ENCODE measurements around the gene SF3A1. TPM values are rescaled to one million over a fixed set of nuclear protein-coding genes. Genes with fewer than 3 reads are reported as not detected.

SF3A1 gene
- total and polyA plus RNA-seq, 2 of the 13 experiments (the other 11 are each of a cell fraction or from before 2014, with no cell fraction given) = 10.0 to 22.0 TPM

- TF ChIP-seq IRF2 (CRISPR knock-in tag; IDR thresholded peaks at IDR 0.05) (0 out of 2 replicates have a peak, but pooled peaks have one; percentile 19), IRX3 (CRISPR knock-in tag; IDR thresholded peaks at IDR 0.05; ENCODE audit: borderline replicate concordance, low read depth) (no peak), SALL1 (CRISPR knock-in tag; IDR thresholded peaks at IDR 0.05) (peak; percentile 23; the same call in 1 of the 2 replicates), ZNF83 (CRISPR knock-in tag; IDR thresholded peaks at IDR 0.05; ENCODE audit: borderline replicate concordance) (no peak), ZBTB21 (CRISPR knock-in tag; IDR thresholded peaks at IDR 0.05) (no peak), ZMYM3 (CRISPR knock-in tag; IDR thresholded peaks at IDR 0.05) (no peak), ZNF768 (CRISPR knock-in tag; IDR thresholded peaks at IDR 0.05) (0 out of 2 replicates have a peak, but pooled peaks have one; percentile 12), TEAD3 (CRISPR knock-in tag; optimal IDR thresholded peaks at IDR 0.05; ENCODE audit: borderline replicate concordance) (peak; percentile 5), ZNF777 (CRISPR knock-in tag; IDR thresholded peaks at IDR 0.05) (no peak), AKNA (CRISPR knock-in tag; IDR thresholded peaks at IDR 0.05; ENCODE audit: borderline replicate concordance) (no peak), ZNF12 (CRISPR knock-in tag; IDR thresholded peaks at IDR 0.05) (no peak), SSRP1 (CRISPR knock-in tag; IDR thresholded peaks at IDR 0.05) (no peak), PCBP1 (IDR thresholded peaks at IDR 0.05; ENCODE audit: borderline replicate concordance, low read depth, low read length) (no peak), MTF2 (CRISPR knock-in tag; IDR thresholded peaks at IDR 0.05; ENCODE audit: borderline replicate concordance) (no peak), ZNF598 (CRISPR knock-in tag; IDR thresholded peaks at IDR 0.05; ENCODE audit: borderline replicate concordance) (0 out of 2 replicates have a peak, but pooled peaks have one; percentile 4), KLF13 (CRISPR knock-in tag; IDR thresholded peaks at IDR 0.05) (no peak), RBM39 (IDR thresholded peaks at IDR 0.05; ENCODE audit: low read depth, low read length, poor library complexity, severe bottlenecking) (peak; percentile 62), POLR2AphosphoS5 (IDR thresholded peaks at IDR 0.05; ENCODE audit: low read depth, low read length) (no peak), GABPB1 (CRISPR knock-in tag; IDR thresholded peaks at IDR 0.05) (peak; percentile 42; the same call in 1 of the 2 replicates), ZKSCAN5 (CRISPR knock-in tag; IDR thresholded peaks at IDR 0.05) (no peak), DDIT3 (CRISPR knock-in tag; IDR thresholded peaks at IDR 0.05) (no peak), ZNF263 (CRISPR knock-in tag; IDR thresholded peaks at IDR 0.05) (peak; percentile 34; the same call in 1 of the 2 replicates), REPIN1 (CRISPR knock-in tag; IDR thresholded peaks at IDR 0.05; ENCODE audit: borderline replicate concordance, low read depth) (0 out of 2 replicates have a peak, but pooled peaks have one; percentile 36), ZNF354B (CRISPR knock-in tag; IDR thresholded peaks at IDR 0.05) (no peak), SMC3 (IDR thresholded peaks at IDR 0.05; ENCODE audit: low read length) (peak; percentile 36; the same call in 1 of the 2 replicates)
Observed at GRCh38 chr22:30286813-30287647, 69.7 kb downstream of the SF3A1 start (continued).
